ENCODE data around the gene MISP3.
A peak's percentile ranks its signal among the peaks of the same experiment; 100 is the strongest.

The MISP3 gene

GRCh38 chr19:14081797-14082674 lies 9.4 kb downstream of the MISP3 start:
- no peak for DNase-seq

GRCh38 chr19:14082675-14082960 lies 10.0 kb downstream of the MISP3 start:
- no peak for DNase-seq

- DNase-seq: no peak
Measured at GRCh38 chr19:14085309-14085995, 12.9 kb downstream of the MISP3 start, which contains the start of gene C19orf67. Gene C19orf67 (minus strand): TSS chr19:14085783. CDS start chr19:14085627, 156 bp downstream.

- no peak for DNase-seq
Measured at GRCh38 chr19:14086098-14086497, 13.5 kb downstream of the MISP3 start.

- no peak for DNase-seq
Measured at GRCh38 chr19:14088634-14089411, 16.2 kb downstream of the MISP3 start.

DNA sequence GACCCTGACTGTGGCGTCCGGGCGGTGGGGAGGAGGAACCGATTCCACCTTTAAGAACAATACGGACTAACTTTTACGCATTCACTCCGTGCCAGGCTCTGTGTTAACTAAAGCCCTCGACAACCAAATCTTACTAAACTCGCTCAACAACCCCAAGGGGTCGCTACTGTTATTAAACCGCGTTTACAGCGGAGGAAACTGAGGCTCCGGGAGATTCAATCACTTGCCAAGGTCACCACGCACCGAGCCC lies 16.8 kb downstream of the MISP3 start:
- DNase-seq: peak; percentile 57

- DNase-seq: peak; percentile 67
Measured at GRCh38 chr19:14089662-14090508, 17.3 kb downstream of the MISP3 start.

- peak; percentile 94 for DNase-seq
Measured at GRCh38 chr19:14090509-14091080, 18.0 kb downstream of the MISP3 start, which contains the start of gene SAMD1. Gene SAMD1 (minus strand): TSS chr19:14090751.

GRCh38 chr19:14091081-14091812 lies 18.7 kb downstream of the MISP3 start:
- peak; percentile 90 for DNase-seq

DNA sequence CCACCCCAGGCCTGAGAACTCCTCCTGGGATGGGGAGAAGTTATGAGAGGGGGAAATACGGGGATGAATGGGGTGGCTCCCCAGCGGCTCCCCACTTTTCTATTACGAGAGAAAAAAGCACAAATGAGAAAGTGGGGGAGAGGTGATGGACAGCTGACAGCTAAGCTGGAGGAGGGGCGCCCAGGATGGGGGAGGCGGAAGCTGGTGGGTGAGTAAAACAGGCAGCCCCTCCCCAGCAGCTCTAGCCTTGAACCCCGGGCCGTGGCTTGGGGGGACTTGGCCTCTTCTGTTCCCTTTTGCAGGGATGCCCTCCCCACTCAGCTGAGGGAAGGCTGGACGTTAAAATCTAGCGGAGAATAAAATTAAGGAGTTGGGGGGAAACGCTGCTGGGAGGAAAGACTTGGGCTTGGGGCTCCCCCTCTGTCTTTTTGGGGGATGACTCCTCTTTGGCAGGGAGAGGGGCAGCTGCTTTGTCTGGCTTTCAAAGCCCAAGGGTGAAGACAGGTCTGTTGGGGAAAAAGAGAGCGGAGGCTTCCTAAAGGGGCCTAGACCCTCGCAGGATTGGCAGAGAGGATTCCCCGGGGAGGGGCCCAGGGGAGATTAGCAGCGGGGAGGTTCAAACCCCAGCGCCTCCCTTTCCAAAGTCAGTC lies 19.4 kb downstream of the MISP3 start:
- DNase-seq: peak; percentile 55

DNA sequence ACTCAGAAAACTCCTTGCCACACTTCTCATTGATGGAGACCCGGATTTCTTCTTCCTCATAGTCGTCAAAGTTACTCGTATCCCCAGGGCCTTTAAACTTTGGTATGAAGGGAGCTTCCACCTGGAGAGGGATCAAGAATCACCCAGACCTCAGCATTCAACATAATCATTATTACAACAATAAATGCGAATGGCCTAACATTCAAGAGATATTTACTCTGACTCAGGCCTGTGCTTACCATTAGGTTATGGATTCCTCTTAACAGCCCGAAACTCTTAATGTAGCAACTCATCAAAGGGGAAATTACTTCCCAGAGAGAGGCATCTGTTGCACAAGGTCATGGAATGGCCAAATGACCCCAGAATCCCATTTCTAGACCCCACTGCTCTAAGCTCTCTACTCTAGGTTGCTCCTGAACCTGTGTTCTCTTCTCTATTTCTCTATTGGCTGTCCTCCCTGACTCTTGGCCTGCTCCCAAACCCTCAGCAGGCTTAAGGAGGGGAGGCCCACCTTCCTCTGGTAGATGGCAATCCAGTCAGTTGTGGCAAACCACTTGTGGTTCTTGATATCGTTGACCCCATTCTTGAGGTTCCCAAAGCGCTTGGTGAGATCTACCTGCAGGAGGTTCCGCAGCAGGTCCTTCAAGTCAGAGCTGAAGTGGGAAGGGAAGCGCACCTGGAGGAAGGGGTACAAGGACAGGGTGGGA lies 20.7 kb downstream of the MISP3 start:
- peak; percentile 53 for DNase-seq

DNA sequence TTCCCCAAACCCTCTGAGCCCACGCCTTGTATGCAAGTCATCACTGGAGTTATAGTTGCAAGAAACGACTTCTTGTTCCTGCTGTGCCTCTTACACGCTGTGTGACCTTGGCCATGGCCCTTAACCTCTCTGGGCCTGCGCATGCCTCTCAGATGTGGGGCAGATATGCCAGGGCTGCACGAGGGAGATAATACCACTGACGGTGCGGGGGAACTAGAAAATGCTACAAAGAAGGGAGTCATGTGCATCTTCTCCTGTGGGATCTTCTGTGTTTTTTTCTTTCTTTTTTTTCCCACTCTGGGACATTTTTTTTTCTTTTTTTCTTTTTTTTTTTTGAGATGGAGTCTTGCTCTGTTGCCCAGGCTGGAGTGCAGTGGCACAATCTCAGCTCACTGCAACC lies 22.3 kb downstream of the MISP3 start:
- DNase-seq: peak; percentile 78

- no peak for DNase-seq
Measured at GRCh38 chr19:14096272-14096992, 23.8 kb downstream of the MISP3 start.

DNA sequence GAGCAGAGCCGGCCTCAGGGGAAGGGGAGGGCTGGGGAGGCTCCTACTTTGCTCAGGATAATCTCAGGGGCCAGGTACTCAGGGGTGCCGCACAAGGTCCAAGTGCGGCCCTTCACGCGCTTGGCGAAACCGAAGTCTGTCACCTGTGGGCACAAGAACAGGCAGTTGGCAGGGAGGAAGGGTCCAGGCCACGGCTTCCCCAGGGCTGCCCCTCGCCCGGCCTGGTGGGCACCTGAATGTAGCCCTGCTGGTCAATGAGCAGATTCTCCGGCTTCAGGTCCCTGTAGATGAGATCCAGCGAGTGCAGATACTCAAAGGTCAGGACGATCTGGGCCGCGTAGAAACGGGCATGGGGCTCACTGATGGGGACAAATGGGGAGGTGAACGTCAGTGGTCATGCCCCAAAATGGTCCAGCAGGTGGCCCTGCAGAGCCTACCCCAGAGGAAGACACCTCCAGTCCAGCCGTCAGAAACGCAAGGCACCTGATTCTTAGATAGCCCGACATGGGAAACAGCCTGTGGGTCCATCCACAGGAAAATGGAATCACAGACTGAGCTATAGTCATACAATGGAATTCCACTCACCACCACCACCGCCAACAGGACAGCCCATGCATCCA lies 25.1 kb downstream of the MISP3 start:
- DNase-seq: no peak

- no peak for DNase-seq
Measured at GRCh38 chr19:14101003-14101545, 28.5 kb downstream of the MISP3 start.

DNA sequence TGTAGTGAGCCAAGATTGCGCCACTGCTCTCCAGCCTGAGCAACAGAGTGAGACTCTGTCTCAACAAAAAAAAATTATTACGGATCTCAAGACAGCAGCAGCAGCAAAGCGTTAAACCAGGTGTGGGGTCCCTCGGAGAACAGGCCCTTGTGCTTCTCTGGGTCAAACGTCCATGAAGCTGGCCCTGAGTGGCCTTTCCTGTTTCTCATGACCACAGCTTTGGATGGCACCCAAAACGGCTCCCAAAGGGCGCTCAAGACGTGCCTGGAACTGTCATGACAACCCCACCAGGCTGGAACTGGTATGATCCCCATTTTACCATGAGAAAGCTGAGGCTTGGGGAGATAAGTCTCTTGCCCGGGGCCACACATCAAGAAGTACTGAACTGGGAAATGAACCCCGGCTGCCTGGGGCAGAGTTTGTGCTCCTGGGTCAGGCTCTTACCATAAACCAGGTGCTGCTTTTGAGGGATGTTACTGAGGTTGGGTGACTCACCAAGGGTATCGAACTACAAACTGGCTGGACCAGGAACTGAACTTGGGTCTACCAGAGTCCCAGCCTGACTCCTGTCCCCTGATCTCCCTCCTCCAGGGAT lies 29.6 kb downstream of the MISP3 start:
- DNase-seq: no peak

GRCh38 chr19:14102756-14103155 lies 30.2 kb downstream of the MISP3 start:
- DNase-seq: no peak

GRCh38 chr19:14103310-14103709 lies 30.7 kb downstream of the MISP3 start:
- no peak for DNase-seq

- DNase-seq: no peak
Measured at GRCh38 chr19:14105680-14106079, 33.1 kb downstream of the MISP3 start.
